Psoas muscle (tissue), 8 donors: ENCODE measurements around the gene MTFR2. TPM values are rescaled to one million over a fixed set of nuclear protein-coding genes. Genes with fewer than 3 reads are reported as not detected.
A peak's percentile ranks its signal among the peaks of the same experiment; 100 is the strongest.

Source experiments
- ATAC-seq, 4 donors: fragments of 200-7000 bp; cut with Tn5 transposase; one replicate each; pipeline ENCODE4 v1.9.1; 2020; ENCODE audit warnings: moderate library complexity in 3 of 4, mild to moderate bottlenecking in 2 of 4
- DNase-seq, 2 donors: peaks; one replicate each; pipeline ENCODE4 v3.0.0-alpha.2; 2020
- H3K27ac ChIP-seq: fragments of 200-600 bp; one replicate; pipeline ENCODE4 v1.8.0; 2022
- H3K27me3 ChIP-seq, 3 donors: fragments of 200-600 bp in 1 of 3; one replicate each; pipeline versions ENCODE4 v1.6.1 to v1.8.0; 2013 to 2022; ENCODE audit warnings: low read length in 2 of 3, mild to moderate bottlenecking in 2 of 3, moderate library complexity in 1 of 3; ENCODE audit not compliant: insufficient read depth in 3 of 3
- H3K36me3 ChIP-seq, 2 donors: fragments of 200-600 bp in 1 of 2; one replicate each; pipeline versions ENCODE4 v1.6.1 to v1.8.0; 2013 to 2022; ENCODE audit warnings: low read depth in 1 of 2, mild to moderate bottlenecking in 1 of 2, moderate library complexity in 1 of 2; ENCODE audit not compliant: insufficient read depth in 1 of 2
- H3K4me1 ChIP-seq: fragments of 200-600 bp; one replicate; pipeline ENCODE4 v1.8.0; 2022
- H3K4me3 ChIP-seq: fragments of 200-600 bp; one replicate; pipeline ENCODE4 v1.8.0; 2022; ENCODE audit warnings: mild to moderate bottlenecking
- H3K9me3 ChIP-seq: fragments of 200-600 bp; one replicate; pipeline ENCODE4 v1.8.0; 2022
- CTCF ChIP-seq: fragments of 200-600 bp; IDR thresholded peaks from one replicate; pipeline ENCODE4 v1.8.0; 2022; ENCODE audit warnings: antibody characterized with exemption
- WGBS, 3 donors: extraction: QIAGEN DNeasy Blood & Tissue Kit; methylation state at CpG; one replicate each; pipeline versions ENCODE4 v1.1.6 to v1.1.7; 2013; 5-methylcytosine and 5-hydroxymethylcytosine counted together
- intact Hi-C, 2 donors: fragments of 100-400 bp; cut with DNase I; formaldehyde crosslinking; loops; one replicate each; pipeline versions ENCODE4 v1.11.0 to v1.14.2; 2022
- polyA plus RNA-seq, 3 donors: library from polyadenylated mRNA; stranded (reverse); fragments of 200-250 nt; gene quantifications; one replicate each; pipeline ENCODE4 v1.2.3, GENCODE V29; 2013
- total RNA-seq, 4 donors: library from RNA; stranded (reverse); fragmentation: NEBNext Ultra II Directional in 2 of 4; extraction: Animal tissue kit (Norgen Biotek cat#: 25700) in 2 of 4; gene quantifications; one replicate each; pipeline versions ENCODE4 v1.2.1 to v1.2.4, GENCODE V29; 2021 to 2023
- donor health status: healthy with polysubstance abuse.
- donor health status: DM: no; HTN: no; CAD: no; lungs with moderate emphysema.
- donor health status: Bipolar disorder and iron deficiency.
- donor health status: healthy.
- donor health status: DM: yes; HTN: yes; CAD: no.
- donor health status: DM: no; HTN: no; CAD: no.
- donor health status: DM: no; HTN: no; CAD: no.
- donor health status: DM: yes; HTN: yes; CAD: no.

MTFR2 gene
- total and polyA plus RNA-seq, 7 donors: 0.07 to 0.95 (median 0.41) TPM; not detected in 1

GRCh38 chr6:136280032-136280609 lies 30.0 kb upstream of the MTFR2 start:
- Histone ChIP-seq H3K4me1 (peaks cover 68% of the 10 kb centered on the region), H3K27me3 (no peaks in the 10 kb centered on the region), H3K27ac (no peak overlapping the region), H3K4me3 (no peak overlapping the region), H3K9me3 (no peaks in the 10 kb centered on the region), H3K36me3 (peaks cover 0 to 59% of the 10 kb centered on the region in 2 donors)
- ATAC-seq (peak in 1 of 4 donors; percentile 54), DNase-seq (no peak)
- 70 to 80% (median 76%) methylated on average over 3 of the region's 3 CpGs for WGBS, 3 donors
- TF ChIP-seq CTCF: no peak
- intact Hi-C loops: no loop called here

GRCh38 chr6:136274062-136274461 lies 24.0 kb upstream of the MTFR2 start:
- Histone ChIP-seq H3K27ac (no peak overlapping the region), H3K36me3 (peaks cover 0 to 94% of the 10 kb centered on the region in 2 donors)

GRCh38 chr6:136265101-136265500 lies 15.0 kb upstream of the MTFR2 start:
- TF ChIP-seq CTCF: no peak
- DNase-seq (no peak), ATAC-seq (no peak)
- Histone ChIP-seq H3K27me3 (no peaks in the 10 kb centered on the region), H3K36me3 (peaks cover 7 to 100% of the 10 kb centered on the region in 2 donors), H3K4me3 (no peak overlapping the region), H3K4me1 (no peaks in the 10 kb centered on the region), H3K27ac (no peak overlapping the region), H3K9me3 (no peaks in the 10 kb centered on the region)
- intact Hi-C loops: no loop called here
- WGBS, 3 donors: 84 to 100% (median 92%) methylated on average over 1 of the region's 1 CpG

More at GRCh38 chr6:136274062-136274461, 24.0 kb upstream of the MTFR2 start:
- DNase-seq: no peak
- Histone ChIP-seq H3K4me3 (no peak overlapping the region), H3K4me1 (peaks cover 9% of the 10 kb centered on the region), H3K9me3 (no peaks in the 10 kb centered on the region), H3K27me3 (no peaks in the 10 kb centered on the region)
- WGBS, 3 donors: 80 to 92% (median 91%) methylated on average over 1 of the region's 1 CpG
- ATAC-seq: no peak
- intact Hi-C loops: no loop called here
- TF ChIP-seq CTCF: no peak

GRCh38 chr6:136262940-136263339 lies 12.8 kb upstream of the MTFR2 start:
- Histone ChIP-seq H3K36me3 (peaks cover 7 to 100% of the 10 kb centered on the region in 2 donors), H3K9me3 (no peaks in the 10 kb centered on the region), H3K4me1 (no peaks in the 10 kb centered on the region), H3K27ac (no peak overlapping the region), H3K4me3 (no peak overlapping the region), H3K27me3 (no peaks in the 10 kb centered on the region)
- ATAC-seq: peak in 1 of 4 donors; percentile 25
- no peak for TF ChIP-seq CTCF
- intact Hi-C loops: no loop called here
- DNase-seq: no peak
- WGBS, 3 donors: 77 to 86% (median 79%) methylated on average over 1 of the region's 1 CpG
